HG02642 (cell line): ENCODE data around the gene SMIM44.

Source experiments
- ATAC-seq: cut with Tn5 transposase; IDR thresholded peaks from one replicate; pipeline ENCODE4 v1.9.1; 2021; ENCODE audit warnings: mild to moderate bottlenecking; ENCODE audit not compliant: unreplicated experiment, poor library complexity

The SMIM44 gene

DNA sequence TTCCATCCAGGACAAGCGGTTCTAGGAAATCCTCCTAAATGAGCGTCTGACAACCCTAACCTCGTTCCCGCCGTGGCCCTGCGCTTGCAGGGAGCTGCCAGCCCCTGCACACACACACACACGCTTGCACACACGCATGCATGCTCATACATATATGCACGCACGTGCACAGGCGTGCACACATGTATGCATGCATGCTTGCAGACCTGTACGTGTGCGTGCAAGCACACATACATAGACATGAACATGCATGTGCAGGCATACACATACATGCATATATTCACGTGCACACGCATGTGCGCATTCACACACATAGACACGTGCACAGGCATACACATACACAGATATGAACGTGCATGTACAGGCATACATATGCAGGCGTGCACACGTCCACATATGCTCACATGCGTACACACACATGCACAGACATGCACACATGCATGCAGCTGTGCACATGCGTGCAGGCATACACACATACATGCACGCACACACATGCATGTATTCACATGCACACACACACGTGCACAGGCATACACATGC, 38.5 kb downstream of the SMIM44 start:
- no peak for ATAC-seq

DNA sequence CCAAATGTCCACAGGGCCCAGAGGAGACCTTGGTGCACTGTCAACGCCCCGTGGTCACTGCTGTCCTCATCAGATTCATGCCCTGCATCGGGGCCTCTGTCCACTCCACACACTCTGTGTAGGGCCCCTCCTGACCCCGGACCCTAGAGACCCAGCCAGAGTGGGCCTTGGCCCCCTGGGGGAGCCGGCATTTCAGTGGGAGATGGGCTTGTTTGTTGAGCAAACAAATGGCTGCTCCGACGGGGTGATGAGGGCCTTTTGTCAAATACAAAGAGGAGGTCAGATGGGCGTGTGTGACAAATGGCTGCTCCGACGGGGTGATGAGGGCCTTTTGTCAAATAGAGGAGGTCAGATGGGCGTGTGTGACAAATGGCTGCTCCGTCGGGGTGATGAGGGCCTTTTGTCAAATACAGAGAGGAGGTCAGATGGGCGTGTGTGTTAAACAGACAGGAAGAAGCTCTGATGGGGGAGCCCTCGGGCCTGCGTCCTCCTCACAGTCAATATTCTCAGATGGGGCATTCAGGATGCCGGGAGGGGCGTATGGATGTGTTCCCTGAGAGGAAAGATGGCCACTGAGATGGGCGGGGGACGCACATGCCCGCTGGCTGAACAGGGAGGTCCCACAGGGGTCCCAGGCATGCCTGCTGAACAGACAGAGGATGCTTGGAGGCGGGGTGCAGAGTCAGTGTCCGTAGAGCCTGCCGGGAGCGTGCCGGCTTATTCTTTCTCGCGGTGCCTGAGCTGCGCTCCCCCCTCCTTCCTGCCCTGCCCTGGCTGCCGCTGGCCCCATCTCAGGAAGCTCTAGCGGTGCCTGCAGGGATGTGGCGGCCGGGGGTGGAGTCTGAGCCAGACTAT, 39.2 kb downstream of the SMIM44 start:
- ATAC-seq = no peak

DNA sequence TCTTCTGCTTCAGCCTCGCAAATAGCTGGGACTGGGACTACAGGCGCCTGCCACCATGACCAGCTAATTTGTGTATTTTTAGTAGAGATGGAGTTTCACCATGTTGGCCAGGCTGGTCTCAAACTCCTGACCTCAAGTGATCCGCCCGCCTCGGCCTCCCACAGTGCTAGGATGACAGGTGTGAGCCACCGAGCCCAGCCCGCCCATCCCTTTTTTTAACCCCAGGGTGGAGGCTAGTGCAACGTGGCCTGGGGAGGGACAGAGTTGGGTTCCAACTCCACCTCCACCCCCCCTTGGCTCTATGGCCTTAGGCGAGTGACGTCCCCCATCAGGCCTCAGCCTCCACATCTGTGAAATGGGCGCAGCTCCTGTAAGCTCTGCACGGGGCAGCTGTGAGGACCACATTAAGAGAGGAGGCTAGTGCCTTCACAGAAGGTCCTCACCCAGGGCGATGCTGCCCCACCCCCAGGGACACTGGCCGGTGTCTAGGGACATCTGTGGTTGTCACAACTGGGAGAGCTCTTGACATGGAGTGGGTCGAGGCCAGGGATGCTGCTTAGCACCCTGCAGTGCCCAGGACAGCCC, 40.7 kb downstream of the SMIM44 start:
- ATAC-seq = no peak

DNA sequence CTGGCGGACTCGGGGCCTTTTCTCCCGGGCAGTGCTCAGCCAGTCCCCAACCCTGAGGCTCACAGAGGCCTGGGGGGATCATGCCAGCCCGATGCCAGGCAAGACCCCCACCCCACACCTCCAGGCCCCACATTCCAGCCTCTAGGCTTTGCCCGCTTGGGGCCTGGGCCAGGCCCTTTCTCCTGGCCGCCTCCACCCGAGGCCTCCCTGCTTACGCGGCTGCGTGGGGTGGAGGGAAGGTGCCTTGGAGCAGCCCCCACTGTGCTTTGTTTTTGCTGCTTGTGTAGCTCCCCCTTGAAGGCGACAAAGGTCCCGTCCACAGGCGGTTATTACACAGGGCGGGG, 41.3 kb downstream of the SMIM44 start:
- ATAC-seq = no peak

DNA sequence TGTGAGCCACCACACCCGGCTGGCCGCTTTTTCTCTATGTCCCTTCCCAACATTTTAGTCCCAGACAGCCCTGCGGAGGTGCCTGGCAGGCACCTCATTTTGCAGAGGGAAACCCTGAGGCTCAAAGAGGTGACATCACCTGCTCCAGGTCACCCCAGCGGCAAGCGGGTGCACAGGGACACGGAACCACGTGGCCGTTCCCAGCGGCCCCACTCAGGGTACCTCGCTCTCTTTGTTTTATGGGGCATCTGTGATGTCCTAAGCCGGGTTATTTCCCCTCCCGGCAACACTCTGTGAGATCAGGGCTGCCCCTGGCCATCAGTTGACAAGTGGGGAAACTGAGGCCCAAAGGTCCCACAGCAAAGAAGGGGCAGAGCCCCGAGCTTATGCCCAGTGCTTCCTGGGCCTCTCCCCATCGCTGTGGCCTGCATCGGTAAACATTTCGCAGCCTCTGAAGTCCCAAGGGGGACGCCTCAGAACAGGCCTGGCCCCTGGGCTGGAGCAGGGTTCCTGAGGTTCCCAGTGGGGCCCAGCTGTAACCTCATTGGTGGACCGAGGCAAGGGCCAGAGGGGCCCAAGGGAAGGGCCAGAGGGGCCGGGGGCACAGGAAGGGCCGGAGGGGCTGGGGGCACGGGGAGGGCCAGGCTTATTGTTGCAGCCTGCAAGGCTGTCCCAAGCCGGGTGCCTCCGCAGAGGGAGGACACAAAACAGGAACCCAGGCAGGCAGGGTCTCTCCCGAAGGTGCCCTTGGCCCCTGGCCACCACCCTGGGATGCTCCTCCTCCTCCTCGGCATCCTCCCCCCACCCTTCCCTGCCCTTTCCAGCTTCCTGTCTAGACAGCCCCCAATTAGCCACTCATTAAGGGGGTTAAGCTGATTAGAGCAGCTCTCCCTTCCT, 41.9 kb downstream of the SMIM44 start:
- no peak for ATAC-seq

DNA sequence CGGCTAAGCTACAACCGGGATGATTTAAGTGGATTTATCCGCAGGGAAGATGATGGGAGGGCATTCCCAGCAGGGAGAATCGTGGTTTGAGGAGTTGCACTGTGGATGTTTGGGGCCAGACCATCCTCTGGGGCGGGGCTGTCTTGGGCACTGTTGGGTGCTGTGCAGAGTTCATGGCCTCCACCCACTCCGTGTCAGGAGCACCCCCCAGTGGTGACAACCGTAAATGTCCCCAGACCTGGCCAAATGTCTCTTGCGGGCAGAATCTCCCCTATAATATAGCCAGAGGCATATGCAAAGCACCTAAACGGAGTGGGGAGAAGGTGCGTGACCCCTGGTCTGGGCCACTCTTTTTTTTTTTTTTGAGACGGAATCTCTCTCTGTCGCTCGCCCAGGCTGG, 43.2 kb downstream of the SMIM44 start:
- ATAC-seq = no peak

DNA sequence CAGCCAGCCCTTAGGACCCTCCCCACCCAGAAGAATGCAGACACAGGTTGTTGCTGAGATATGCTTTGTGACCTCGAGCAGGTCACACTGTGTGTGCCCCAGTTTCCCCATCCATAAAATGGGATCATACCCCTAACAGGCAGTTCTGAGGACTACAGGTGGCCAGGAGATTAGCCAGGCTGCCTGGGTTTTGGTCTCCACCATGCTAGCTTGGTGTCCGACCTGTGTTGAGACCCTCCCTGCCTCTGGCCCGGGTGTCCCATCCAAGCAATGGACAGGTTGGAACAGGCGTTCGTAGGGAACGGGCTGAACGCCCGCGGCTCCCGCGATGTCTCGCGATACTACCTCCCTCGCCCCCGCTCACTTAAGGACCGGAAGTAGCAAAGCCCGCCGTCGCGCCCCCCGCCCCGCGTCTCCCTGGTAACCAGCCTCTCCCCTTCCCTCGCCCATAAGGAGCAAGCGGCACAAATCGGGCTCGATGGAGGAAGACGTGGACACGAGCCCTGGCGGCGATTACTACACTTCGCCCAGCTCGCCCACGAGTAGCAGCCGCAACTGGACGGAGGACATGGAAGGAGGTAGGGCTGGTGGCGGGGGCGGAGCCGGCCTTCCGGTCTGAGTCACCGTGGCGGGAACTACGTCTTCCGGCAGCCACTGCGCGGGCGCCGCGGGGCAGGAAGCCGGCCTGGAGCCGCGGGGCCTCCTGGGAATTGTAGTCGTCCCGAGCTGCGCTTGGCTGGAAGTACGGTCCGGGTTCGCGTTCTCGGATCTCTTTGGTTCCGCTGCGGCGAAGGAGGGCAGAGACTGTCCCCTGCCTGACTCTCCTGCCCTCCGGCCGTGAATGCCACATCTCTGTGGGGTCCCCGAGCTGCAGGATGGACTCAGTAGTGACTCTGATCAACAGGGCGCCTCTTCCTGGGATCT, 48.3 kb downstream of the SMIM44 start:
- peak; percentile 91 for ATAC-seq

DNA sequence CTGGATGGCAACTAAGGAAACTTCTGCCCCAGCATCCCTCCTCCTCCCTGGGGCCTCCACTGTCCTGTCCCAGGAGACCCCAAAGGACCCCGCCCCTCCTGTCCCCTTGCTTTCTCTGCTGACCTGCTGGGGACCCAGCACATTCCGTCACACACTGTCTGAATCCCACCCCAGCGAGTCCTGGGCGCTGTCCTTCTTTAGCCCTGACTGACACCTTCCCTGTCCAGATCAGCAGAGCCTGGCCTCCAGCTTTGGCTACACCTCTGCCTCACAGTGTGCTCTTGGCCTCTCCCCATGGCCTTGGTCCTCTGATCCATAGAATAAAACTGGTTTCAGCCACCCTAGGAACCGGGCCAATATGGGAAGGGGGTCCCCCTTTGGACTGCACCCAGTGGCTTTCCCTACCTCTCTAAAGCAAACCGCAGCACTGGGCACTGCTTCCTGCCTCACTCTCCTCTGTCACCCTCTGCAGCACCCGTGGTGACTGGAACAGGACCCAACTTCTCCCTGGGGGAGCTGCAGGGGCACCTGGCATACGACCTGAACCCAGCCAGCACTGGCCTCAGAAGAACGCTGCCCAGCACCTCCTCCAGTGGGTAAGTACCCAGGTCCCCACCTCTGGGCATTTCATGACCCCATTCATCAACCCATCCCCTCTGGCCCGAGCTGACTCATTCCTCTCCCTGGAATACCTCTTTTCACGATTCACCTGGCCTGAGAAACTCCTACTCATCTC, 49.3 kb downstream of the SMIM44 start:
- no peak for ATAC-seq

DNA sequence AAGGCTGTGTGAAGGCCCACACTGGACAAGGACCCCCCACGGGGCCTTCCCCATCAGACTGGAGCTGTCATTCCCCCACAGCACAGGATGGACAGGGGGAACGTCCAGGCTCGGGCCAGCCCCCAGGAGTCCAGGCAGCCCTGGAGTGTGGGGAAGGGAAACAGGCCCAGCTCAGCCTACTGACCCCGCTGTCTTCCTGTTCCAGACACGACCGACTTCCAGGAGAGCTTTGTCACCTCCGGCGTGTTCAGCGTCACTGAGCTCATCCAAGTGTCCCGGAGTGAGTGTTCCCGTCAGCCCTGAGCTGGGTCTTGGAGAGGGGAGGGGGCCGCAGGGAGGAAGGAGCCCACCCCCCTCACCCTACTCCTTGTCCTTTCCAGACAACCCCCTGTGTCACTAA, 49.9 kb downstream of the SMIM44 start:
- ATAC-seq = no peak
